ENCODE results near the gene LZTS2.

GRCh38 chr10:100980711-100981110 is 18.9 kb upstream of the LZTS2 start:
- TF ChIP-seq EHMT2 (IDR thresholded peaks at IDR 0.05; ENCODE audit: low read depth), result no peak
- no peak for TF ChIP-seq CTCF (IDR thresholded peaks at IDR 0.05)
- TF ChIP-seq SMC3 (IDR thresholded peaks at IDR 0.05), result no peak

Measured in A549 (cell line).